Measurements from ENCODE around the gene KRTAP26-1. TPM values are rescaled to one million over a fixed set of nuclear protein-coding genes. Genes with fewer than 3 reads are reported as not detected.
A peak's percentile ranks its signal among the peaks of the same experiment; 100 is the strongest.

The KRTAP26-1 gene
- total RNA-seq, 1 donor from 2014 or later = not detected

GRCh38 chr21:30345014-30345413 is 24.9 kb upstream of the KRTAP26-1 start:
- H3K4me1 ChIP-seq = no peaks in the 10 kb centered on the region
- H3K27ac ChIP-seq = no peak overlapping the region
- no peaks in the 10 kb centered on the region for H3K27me3 ChIP-seq
- no peak for DNase-seq (ENCODE audit: low spot score in 2 of 2)
- no peak overlapping the region for H3K4me3 ChIP-seq
- intact Hi-C loops (cut with DNase I) = no loop called here
- no peaks in the 10 kb centered on the region for H3K9me3 ChIP-seq
- H3K36me3 ChIP-seq = no peaks in the 10 kb centered on the region
- TF ChIP-seq, protein P1, sequence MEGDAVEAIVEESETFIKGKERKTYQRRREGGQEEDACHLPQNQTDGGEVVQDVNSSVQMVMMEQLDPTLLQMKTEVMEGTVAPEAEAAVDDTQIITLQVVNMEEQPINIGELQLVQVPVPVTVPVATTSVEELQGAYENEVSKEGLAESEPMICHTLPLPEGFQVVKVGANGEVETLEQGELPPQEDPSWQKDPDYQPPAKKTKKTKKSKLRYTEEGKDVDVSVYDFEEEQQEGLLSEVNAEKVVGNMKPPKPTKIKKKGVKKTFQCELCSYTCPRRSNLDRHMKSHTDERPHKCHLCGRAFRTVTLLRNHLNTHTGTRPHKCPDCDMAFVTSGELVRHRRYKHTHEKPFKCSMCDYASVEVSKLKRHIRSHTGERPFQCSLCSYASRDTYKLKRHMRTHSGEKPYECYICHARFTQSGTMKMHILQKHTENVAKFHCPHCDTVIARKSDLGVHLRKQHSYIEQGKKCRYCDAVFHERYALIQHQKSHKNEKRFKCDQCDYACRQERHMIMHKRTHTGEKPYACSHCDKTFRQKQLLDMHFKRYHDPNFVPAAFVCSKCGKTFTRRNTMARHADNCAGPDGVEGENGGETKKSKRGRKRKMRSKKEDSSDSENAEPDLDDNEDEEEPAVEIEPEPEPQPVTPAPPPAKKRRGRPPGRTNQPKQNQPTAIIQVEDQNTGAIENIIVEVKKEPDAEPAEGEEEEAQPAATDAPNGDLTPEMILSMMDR (IDR thresholded peaks at IDR 0.05) = no peak

DNA sequence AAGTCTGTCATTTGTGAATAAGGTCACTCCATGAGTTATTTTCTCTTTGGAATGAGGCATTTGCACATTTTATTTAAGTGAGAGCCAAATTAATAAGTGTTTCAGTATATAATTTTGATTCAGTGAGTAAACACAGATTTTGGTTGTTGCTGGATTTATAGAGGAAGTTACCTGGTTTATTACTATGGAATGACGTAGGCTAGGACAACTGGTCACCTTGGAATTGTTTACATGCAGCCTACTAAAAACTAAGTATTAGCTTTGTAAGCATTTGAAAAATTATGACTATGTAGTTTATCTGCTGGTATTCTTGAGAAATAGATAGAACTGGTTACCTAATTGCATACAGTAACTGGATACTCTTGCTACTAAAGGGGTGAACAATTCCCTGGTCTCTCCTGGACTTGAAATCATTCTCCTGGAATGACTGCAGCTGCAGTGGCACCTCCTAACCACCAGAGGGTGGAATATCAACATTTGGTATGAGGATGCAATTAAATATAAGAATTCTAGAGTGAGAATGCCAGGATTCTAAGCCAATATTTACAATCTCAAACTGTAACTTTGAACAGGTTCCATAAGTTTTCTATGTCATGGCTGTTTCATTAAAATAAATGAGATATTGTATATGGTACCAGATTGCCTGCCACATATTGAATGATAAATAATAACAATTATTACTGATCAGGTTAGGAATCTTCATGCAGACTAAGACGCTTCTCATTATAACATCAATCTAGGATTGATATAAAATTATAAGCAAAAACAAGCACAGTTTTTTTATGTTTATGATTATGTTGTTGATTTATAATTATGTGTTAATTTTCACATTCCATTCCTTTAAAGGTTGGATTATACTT is 20.8 kb upstream of the KRTAP26-1 start:
- intact Hi-C loops (cut with DNase I) = no loop called here

DNA sequence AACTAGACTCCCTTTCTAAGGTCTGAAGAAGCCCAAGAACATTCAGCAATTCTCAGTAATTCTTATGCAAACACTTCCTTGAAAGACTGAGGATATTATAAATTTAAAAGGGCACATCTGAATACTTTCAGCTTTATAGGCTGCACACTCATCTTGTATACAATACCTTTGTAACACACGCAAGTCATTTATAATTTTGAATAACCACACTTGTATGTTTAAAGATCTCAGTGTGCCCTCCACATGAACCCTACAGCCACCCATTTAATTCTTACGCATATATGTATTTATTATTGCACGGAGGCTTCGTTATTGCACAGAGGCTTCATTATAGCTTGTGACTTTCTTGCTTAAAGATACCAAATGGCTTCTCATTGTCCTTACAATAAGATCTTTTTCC is 18.6 kb upstream of the KRTAP26-1 start:
- H3K36me3 ChIP-seq = no peaks in the 10 kb centered on the region
- no peak overlapping the region for H3K27ac ChIP-seq
- no peak overlapping the region for H3K4me3 ChIP-seq
- TF ChIP-seq, protein P1 (IDR thresholded peaks at IDR 0.05) = no peak
- intact Hi-C loops (cut with DNase I) = no loop called here
- no peaks in the 10 kb centered on the region for H3K9me3 ChIP-seq
- peaks cover 0 to 4% of the 10 kb centered on the region in 2 donors for H3K4me1 ChIP-seq
- DNase-seq (ENCODE audit: low spot score in 2 of 2) = no peak
- H3K27me3 ChIP-seq = no peaks in the 10 kb centered on the region

More for the DNA sequence above, 20.8 kb upstream of the KRTAP26-1 start:
- H3K4me1 ChIP-seq = peaks cover 0 to 4% of the 10 kb centered on the region in 2 donors
- H3K4me3 ChIP-seq = no peak overlapping the region
- no peaks in the 10 kb centered on the region for H3K36me3 ChIP-seq
- H3K27me3 ChIP-seq = no peaks in the 10 kb centered on the region
- H3K9me3 ChIP-seq = no peaks in the 10 kb centered on the region
- DNase-seq (ENCODE audit: low spot score in 2 of 2) = no peak
- TF ChIP-seq, protein P1 (IDR thresholded peaks at IDR 0.05) = peak in 2 of 3 experiments; percentile 56 to 63
- H3K27ac ChIP-seq = no peak overlapping the region

GRCh38 chr21:30337772-30338171 is 17.7 kb upstream of the KRTAP26-1 start:
- H3K27ac ChIP-seq = no peak overlapping the region
- no peak overlapping the region for H3K4me3 ChIP-seq
- H3K27me3 ChIP-seq = no peaks in the 10 kb centered on the region
- intact Hi-C loops (cut with DNase I) = no loop called here
- no peaks in the 10 kb centered on the region for H3K36me3 ChIP-seq
- TF ChIP-seq, protein P1 (IDR thresholded peaks at IDR 0.05) = no peak
- no peak for DNase-seq (ENCODE audit: low spot score in 2 of 2)
- peaks cover 0 to 4% of the 10 kb centered on the region in 2 donors for H3K4me1 ChIP-seq
- no peaks in the 10 kb centered on the region for H3K9me3 ChIP-seq

DNA sequence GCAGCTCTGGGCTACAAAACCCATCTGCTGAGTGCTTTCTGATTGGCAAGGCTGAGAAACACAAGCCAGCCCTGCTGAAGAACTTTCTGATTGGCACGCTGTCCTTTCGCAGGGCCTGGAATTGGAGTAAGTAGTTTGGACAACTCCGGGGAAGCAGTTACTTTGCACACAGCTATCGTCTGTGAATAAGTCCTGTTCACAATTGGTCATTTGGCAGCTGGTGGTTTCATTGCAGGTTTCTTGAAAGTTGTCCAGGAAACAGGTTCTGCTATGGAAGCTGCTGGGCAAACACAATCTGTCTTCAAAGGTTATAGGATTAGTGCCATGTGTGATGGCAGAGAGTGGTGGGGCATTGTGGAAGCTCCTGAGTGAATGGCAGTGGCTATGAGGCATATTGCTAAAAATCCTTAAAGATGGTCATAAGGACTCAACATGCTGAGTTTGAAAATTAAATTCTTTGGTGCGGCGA is 17.2 kb upstream of the KRTAP26-1 start, which contains the start of gene KRTAP27-1:
Gene KRTAP27-1, minus strand, starts transcription at position 419 of the 469 bp plus-strand sequence. Its CDS starts 26 bp downstream, at position 393.
- intact Hi-C loops (cut with DNase I) = no loop called here
- Histone ChIP-seq H3K36me3 (no peaks in the 10 kb centered on the region), H3K27me3 (no peaks in the 10 kb centered on the region), H3K4me3 (no peak within 1 kb of the TSS), H3K9me3 (no peaks in the 10 kb centered on the region), H3K4me1 (peaks cover 0 to 4% of the 10 kb centered on the region in 2 donors), H3K27ac (peak within 1 kb of the TSS in 1 of 2 donors; percentile 42)
- TF ChIP-seq, protein P1 (IDR thresholded peaks at IDR 0.05) = no peak
- DNase-seq (ENCODE audit: low spot score in 2 of 2) = no peak
